Body of pancreas (tissue), 4 donors: ENCODE measurements around the gene NFIA.

Source experiments
- CTCF ChIP-seq, 7 experiments: fragments of 450-650 bp in 4 of 7; fragments of 200-600 bp in 3 of 7; sonication (generic) in 3 of 7; IDR thresholded peaks; one replicate each; pipeline ENCODE4 v1.5.1; 2016 to 2019; ENCODE audit warnings: antibody characterized with exemption in 7 of 7
- POLR2A ChIP-seq, 3 donors: fragments of 450-650 bp; IDR thresholded peaks; one replicate each; pipeline ENCODE4 v1.6.1; 2016; ENCODE audit warnings: antibody characterized with exemption in 3 of 3, mild to moderate bottlenecking in 2 of 3

- TF ChIP-seq CTCF (IDR thresholded peaks at IDR 0.05) (no peak), POLR2A (IDR thresholded peaks at IDR 0.05) (no peak)
These were observed 66.9 kb downstream of the NFIA start for GRCh38 chr1:61149010-61149860.
